GM12875 (cell line): ENCODE results near the gene TESMIN.

Source experiments
- H3K4me3 ChIP-seq: one replicate; pipeline ENCODE4 v1.5.1; 2011; ENCODE audit warnings: low read depth, low read length, control low read depth
- CTCF ChIP-seq: IDR thresholded peaks from 2 replicates; pipeline ENCODE4 v1.5.1; 2011; ENCODE audit warnings: low read depth, mild to moderate bottlenecking, control low read depth, inconsistent platforms, low read length, moderate library complexity, borderline replicate concordance; ENCODE audit not compliant: insufficient read depth

TESMIN gene

DNA sequence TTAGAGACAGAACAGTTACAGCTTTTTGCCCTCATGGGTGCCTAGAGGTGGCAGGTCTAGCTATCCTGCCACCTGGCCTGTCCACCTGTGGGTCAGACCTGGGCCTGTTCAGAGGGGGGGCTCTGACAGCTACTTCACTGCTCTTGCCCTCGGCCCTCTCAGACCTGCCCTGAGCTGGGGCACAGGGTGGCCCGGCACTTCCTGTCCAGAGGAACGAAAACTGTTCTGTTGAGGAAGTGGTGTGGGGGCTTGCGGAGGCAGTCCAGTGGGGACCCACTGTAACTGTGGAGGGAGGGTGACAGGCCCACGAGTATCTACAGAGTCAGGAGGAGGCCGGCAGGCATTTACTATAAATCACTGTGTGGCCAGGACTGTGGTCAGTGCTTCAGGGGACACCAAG is 16.2 kb downstream of the TESMIN start:
- TF ChIP-seq CTCF = no peak
- no peak overlapping the region for H3K4me3 ChIP-seq

DNA sequence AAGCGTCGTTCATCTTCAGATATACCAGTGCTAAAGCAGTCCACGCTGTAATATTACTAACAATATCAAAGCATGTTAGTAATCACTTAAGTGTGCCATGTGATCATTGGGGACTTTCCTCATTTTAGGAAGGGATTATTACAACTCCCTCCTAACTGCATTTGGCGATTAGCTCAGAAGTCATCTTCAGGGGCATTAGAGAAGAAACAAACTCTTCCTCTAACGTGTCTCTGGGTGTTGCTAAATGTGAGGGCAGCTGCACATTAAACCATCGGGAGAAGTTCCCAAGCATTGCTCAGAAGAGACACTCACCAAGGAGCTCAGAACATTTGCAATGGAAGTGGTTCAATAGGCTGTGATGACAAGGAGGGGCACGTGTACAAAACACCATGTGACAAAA is 17.2 kb downstream of the TESMIN start:
- TF ChIP-seq CTCF = no peak
- H3K4me3 ChIP-seq = no peak overlapping the region

- H3K4me3 ChIP-seq = no peak overlapping the region
- no peak for TF ChIP-seq CTCF
Observed at GRCh38 chr11:68727783-68728182, 23.5 kb downstream of the TESMIN start.

- TF ChIP-seq CTCF = no peak
Observed at GRCh38 chr11:68724293-68724692, 27.0 kb downstream of the TESMIN start.

GRCh38 chr11:68722143-68722542 is 29.2 kb downstream of the TESMIN start:
- no peak for TF ChIP-seq CTCF
- no peak overlapping the region for H3K4me3 ChIP-seq

More at GRCh38 chr11:68724293-68724692, 27.0 kb downstream of the TESMIN start:
- H3K4me3 ChIP-seq = no peak overlapping the region

- TF ChIP-seq CTCF = no peak
- H3K4me3 ChIP-seq = no peak overlapping the region
Observed at GRCh38 chr11:68721075-68721474, 30.2 kb downstream of the TESMIN start.

DNA sequence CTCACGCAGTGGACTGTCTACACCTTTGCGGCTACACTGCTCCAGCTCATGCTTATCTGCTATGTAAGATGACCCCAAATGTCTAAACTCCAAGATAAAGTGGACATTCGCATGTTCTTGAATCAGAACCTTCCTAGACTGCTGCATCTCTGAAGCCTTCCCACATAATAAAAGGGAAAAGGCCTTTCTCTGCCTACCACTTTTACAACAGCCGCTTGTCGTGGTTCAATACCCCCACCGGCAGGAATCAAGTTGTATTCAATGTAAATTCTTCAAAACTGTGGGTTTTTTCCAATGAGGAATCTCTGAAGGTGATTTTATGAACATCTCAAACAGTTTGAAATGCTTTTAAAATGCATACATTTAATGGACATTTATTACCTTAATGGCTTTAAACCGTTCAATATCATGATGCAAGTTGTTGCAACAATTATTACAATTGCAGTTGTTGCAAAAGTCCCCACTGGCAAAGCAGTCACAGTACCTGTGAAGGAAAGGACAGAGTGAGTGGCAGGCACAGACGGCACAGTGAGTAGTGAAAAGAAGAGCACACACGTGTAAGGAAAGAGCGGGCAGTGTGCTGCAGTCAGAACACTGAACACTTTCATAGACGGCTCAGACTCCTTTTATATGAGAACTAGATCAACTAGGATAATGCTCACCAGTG is 35.7 kb downstream of the TESMIN start:
- no peak for TF ChIP-seq CTCF
- no peak overlapping the region for H3K4me3 ChIP-seq
